Gastroesophageal sphincter (tissue), 3 donors: ENCODE data around the gene SDHB.

Experiments
- CTCF ChIP-seq, 4 experiments: fragments of 200-600 bp in 2 of 4; fragments of 450-650 bp in 2 of 4; sonication (generic) in 1 of 4; IDR thresholded peaks; one replicate each; pipeline ENCODE4 v1.5.1; 2017 to 2019; ENCODE audit warnings: antibody characterized with exemption in 4 of 4, mild to moderate bottlenecking in 2 of 4, moderate library complexity in 2 of 4
- POLR2AphosphoS5 ChIP-seq: sonication (generic); formaldehyde crosslinking; IDR thresholded peaks from one replicate; pipeline ENCODE4 v1.6.1; 2017; ENCODE audit warnings: antibody characterized with exemption

GRCh38 chr1:17017435-17017834 is 36.4 kb downstream of the SDHB start:
- TF ChIP-seq POLR2AphosphoS5 (no peak), CTCF (IDR thresholded peaks at IDR 0.05) (no peak)
